DMS153 treated with DMSO at 0.1 percent for 48 hours (cell line): Measurements from ENCODE around the gene CYTH3.
"Not testable (repeated sequence)": the region's sequence is repeated elsewhere in the genome, so short reads cannot be mapped to it uniquely, and the experiment has no call there.

Experiments
- DNase-seq: peaks from one replicate; lab custom pipeline; 2025; ENCODE audit not compliant: unreplicated experiment; lab: John Stamatoyannopoulos, UW

The CYTH3 gene

DNA sequence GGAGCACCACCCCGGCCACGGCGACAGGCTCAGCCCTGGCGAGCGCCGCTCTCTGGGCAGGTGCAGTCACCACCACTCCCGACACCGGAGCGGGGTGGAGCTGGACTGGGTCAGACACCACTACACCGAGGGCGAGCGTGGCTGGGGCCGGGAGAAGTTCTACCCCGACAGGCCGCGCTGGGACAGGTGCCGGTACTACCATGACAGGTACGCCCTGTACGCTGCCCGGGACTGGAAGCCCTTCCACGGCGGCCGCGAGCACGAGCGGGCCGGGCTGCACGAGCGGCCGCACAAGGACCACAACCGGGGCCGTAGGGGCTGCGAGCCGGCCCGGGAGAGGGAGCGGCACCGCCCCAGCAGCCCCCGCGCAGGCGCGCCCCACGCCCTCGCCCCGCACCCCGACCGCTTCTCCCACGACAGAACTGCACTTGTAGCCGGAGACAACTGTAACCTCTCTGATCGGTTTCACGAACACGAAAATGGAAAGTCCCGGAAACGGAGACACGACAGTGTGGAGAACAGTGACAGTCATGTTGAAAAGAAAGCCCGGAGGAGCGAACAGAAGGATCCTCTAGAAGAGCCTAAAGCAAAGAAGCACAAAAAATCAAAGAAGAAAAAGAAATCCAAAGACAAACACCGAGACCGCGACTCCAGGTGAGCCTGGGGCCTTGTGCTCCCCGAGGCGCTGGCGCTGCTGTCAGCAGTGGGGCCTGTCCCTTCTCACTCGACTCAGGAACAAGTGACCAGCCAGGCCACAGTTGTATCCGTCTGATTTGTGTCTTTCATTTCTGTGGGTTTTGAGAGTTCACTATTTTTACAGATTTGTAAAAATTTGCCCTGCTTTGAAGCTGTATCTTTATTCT lies 117.7 kb downstream of the CYTH3 start:
- no peak for DNase-seq

- DNase-seq, result no peak
Measured at GRCh38 chr7:6153646-6154541, 118.5 kb downstream of the CYTH3 start.

- DNase-seq, result no peak
Measured at GRCh38 chr7:6151994-6152735, 120.3 kb downstream of the CYTH3 start.

GRCh38 chr7:6151527-6151926 lies 120.9 kb downstream of the CYTH3 start:
- DNase-seq, result not testable (repeated sequence)

DNA sequence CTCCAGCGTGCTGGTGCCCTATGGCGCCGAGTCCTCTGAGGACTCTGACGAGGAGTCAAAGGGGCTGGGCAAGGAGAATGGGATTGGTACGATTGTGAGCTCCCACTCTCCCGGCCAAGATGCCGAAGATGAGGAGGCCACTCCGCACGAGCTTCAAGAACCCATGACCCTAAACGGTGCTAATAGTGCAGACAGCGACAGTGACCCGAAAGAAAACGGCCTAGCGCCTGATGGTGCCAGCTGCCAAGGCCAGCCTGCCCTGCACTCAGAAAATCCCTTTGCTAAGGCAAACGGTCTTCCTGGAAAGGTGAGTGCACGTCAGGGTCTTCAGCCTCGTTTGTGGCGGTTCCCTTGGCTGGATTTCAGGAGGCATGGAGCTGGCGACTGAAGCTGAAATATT lies 122.4 kb downstream of the CYTH3 start:
- no peak for DNase-seq

DNA sequence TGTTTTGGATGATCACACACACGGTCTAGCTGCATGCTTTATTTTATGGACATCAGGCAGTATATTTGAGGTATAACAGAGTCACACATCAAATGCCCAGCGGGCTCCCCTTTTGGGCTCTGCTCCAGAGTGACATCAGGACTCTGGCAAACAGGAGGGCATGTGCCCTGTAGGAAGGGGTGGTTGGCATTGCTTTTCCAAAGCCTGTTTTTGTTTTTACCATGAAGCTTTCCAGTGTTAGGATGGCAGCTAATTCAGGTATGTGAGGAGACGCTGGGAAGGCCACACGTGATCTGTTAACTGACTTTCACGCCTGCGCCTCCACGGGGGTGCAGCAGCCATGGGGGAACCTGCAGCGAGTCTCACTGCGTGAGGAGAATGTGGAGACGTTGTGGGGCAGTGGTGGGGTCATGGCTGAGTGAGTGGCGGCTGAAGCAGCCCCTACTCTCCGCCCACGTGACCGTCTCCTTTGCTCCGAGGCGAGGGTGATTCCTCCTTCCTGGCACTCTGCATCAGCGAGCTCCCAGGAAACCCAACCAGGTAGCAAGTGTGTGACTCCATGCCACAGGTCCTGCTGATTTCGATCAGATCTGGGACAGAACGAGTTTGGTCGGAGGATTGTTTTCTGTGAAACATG lies 123.6 kb downstream of the CYTH3 start:
- no peak for DNase-seq

- DNase-seq, result no peak
Measured at GRCh38 chr7:6147627-6148026, 124.8 kb downstream of the CYTH3 start.

DNA sequence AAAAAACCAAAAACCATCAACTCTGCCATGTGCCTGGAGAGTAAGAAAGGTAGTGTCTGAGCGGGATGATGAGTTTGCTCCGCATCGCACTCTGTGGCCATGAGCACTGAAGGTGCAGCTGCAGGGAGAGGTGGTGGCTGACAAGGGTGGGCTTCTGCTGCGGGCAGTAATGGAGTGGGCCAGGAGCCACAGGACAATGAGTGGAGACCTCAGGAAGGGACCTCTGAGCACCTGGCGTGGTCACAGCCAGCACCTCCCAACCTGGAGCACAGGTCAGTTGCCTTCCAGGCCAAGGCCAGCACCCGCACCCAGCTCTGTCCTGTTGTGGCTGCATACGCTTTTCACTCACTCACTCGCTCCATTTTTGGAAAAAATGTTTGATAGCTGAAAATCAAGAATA lies 125.8 kb downstream of the CYTH3 start:
- no peak for DNase-seq

DNA sequence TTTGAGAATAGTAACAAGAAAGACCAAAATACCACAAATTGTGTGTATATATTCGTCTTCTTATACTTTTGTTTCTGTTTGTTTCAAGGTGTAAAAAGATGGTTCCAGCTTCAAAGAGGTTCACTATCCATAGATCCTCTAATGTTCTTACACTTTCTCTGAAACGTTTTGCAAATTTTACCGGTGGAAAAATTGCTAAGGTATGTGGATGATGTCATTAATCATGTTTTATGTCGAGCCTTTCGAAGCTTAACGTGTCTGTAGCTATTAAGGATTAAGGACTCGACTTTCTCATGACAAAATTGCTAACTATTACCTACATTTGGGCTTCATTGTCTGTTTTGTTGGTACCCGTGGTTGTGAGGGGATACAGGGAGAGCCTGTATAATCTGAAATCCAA lies 128.4 kb downstream of the CYTH3 start:
- no peak for DNase-seq

DNA sequence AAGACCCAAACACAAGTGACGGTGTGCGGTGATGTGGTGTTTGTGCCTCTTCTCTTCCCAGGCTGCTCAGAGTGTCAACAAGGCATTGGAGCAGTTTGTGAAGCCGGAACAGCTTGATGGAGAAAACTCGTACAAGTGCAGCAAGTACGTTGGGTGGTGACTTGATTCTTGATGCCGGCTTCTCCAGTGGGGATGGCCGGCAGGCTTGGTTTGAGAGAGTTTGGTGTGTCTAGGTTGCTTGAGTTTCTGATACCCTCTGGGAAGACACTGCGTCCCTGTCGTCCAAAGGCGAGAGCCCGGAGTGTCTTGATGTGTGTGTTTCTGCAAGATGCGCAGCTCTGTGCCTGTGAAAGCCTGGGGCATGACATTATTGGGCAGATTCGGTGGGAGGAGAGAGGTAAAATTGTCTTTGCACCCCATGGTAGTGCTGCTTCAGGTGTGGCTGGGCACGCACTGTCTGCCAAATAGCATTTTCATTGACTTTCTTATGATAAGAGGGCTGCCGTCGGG lies 129.5 kb downstream of the CYTH3 start:
- DNase-seq, result no peak

DNA sequence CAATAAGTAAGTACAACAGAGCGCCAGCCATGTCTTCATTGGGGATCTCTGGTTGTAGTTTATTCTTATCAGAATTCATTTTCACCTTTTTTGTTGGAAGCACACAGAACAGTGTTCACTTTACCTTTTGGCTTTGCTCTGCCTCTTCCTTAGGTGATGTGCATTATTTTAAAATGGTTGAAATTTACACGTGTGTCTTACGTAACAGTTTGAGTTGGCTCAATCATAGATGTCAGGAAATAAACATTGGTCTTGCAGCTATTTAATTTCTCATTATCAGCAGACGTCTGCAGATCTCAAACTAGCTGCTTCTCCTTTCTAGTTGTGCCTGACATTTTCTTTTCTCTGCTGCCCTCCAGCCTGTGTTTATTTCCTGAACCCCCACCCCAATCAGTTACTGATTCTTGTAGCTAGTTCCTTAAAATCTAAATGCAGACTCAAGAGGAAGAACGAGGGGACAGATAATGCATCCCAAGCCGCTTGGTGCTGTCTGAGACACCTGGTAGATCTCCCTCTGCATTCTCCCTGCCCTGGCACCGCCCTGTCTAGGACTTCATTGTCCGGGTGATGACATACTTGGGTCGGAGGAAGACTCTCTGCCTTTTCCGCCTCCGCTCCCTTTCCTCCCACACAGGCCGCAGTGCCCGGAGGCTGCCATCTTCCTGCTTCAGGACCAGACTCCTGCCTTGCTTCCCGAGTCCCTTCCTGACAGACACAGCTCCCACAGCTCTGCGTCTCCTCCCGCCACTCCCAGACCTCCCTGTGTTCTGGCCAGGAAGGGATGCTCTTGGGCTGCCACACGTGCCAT lies 133.0 kb downstream of the CYTH3 start:
- no peak for DNase-seq

DNA sequence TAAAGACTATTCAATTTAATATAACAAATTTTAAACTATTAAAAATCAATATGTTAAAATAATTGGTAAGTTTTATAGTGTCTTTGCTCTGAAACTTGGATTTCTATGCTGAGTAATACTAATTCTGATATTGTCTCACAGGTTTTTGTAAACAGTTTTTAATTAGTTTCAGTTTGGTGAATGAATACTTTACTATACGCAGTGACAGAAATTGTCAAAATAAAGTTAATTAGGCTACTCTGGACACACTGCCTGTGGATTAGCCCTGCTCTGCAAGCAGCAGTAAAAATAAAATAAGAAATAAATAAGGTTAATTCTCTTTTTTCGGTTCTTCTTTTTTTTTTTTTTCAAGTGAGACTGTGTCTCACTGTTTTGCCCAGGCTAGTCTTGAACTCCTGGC lies 135.9 kb downstream of the CYTH3 start:
- DNase-seq, result no peak

DNA sequence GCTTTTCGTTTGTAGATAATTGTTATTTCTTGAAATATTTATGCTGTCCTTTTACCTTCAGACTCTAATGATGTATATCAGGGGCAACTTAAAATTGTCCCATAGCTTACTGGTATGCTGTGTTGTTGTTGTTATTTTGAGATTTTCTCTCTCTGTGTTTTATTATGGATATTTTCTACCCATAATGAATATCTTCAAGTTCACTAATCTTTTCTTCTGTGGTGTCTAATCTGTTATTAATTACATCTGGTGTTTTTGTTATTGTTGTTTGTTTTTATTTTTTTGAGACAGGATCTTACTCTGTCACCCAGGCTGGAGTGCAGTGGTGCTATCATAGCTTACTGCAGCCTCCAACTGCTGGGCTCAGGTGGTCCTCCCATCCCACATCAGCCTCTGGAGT lies 139.2 kb downstream of the CYTH3 start:
- no peak for DNase-seq

GRCh38 chr7:6130007-6130587 lies 142.3 kb downstream of the CYTH3 start:
- no peak for DNase-seq

DNA sequence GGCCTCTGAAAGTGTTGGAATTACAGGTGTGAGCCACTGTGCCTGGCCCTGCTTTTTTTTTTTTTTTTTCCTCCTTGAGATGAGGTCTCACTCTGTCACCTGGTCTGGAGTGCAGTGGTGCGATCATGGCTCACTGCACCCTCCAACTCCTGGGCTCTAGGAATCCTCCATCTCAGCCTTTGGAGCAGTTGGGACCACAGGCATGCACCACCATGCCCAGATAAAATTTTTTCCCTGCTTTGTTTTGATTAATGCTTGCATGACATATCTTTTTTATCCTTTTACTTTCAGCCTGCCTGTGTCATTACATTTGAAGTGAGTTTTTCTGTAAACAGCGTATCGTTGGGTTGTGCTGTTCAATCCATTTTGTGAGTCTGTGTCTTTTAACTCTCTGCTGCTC lies 144.2 kb downstream of the CYTH3 start:
- no peak for DNase-seq

- DNase-seq, result no peak
Measured at GRCh38 chr7:6127110-6127490, 145.3 kb downstream of the CYTH3 start.

GRCh38 chr7:6123843-6124242 lies 148.6 kb downstream of the CYTH3 start:
- DNase-seq, result no peak

GRCh38 chr7:6121141-6121540 lies 151.3 kb downstream of the CYTH3 start:
- DNase-seq, result no peak

DNA sequence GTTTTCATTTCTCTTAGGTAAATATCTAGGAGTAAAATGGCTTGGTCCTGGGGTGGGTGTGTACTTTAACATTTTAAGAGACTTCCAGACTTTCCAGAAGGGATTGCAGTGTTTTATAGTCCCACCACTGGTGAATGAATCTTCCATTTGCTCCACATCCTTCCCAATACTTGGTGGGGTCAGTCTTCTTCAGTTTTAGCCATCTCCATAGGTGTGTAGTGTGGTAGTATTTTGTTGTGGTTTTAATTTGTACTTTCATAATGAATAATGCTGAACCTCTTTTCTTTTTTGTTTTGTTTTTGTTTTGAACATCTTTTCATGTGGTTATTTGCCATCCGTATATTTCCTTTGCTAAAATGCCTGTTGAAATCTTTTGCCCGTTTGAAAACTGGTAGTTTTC lies 154.9 kb downstream of the CYTH3 start:
- DNase-seq, result no peak

- no peak for DNase-seq
Measured at GRCh38 chr7:6116211-6116610, 156.2 kb downstream of the CYTH3 start.
